Activated CD4-positive, alpha-beta T cell treated with anti-CD3 and anti-CD28 coated beads, Interleukin-2, amount 50 U/mL, for 16 hours (primary cell): ENCODE measurements around the gene SVIL.

Experiments used
- DNase-seq: peaks from one replicate; pipeline ENCODE4 v3.0.0-alpha.2; 2020

Gene SVIL

GRCh38 chr10:29446327-29446726 is 188.4 kb downstream of the SVIL start:
- DNase-seq, result peak; percentile 28

GRCh38 chr10:29443745-29444523 is 190.8 kb downstream of the SVIL start:
- DNase-seq, result no peak

GRCh38 chr10:29440981-29441380 is 193.8 kb downstream of the SVIL start:
- no peak for DNase-seq

DNA sequence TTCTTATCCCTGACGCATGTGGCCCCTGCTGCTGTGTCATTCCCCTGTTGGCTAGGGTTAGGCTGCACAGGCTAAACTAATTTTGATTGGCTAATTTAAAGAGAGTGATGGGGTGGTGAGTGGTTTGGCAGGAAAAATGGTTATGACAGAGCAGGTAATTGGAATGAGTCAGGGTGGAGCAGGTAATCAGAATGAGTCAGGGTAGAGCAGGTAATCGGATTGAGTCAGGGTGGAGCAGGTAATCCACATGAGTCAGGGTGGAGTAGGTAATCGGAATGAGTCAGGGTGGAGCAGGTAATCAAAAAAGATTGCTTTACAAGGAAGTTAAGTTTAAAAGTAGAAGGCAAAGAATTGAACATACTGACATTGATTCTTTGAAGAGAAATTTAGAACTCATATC is 195.8 kb downstream of the SVIL start:
- DNase-seq, result peak; percentile 8

- DNase-seq, result no peak
Measured at GRCh38 chr10:29438271-29438670, 196.5 kb downstream of the SVIL start.

DNA sequence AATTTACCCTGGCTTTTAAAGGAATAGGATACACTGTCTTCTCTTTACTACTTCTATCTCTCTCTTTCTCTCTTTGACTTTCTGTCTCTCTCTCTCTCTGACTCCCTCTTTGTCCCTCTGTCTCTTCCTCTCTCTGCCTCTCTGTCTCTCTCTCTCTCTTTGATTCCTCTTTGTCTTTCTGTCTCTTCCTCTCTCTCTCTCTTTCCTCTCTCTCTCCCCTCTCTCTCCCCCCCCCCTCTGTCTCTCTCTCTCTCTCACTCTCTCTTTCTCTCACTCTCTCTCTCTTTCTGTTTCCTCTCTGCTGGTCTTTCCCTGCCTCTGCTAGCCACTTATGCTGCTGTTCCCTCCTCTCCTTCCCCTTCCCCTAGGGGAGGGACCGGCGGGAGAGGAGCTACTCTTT is 196.9 kb downstream of the SVIL start:
- DNase-seq, result no peak

DNA sequence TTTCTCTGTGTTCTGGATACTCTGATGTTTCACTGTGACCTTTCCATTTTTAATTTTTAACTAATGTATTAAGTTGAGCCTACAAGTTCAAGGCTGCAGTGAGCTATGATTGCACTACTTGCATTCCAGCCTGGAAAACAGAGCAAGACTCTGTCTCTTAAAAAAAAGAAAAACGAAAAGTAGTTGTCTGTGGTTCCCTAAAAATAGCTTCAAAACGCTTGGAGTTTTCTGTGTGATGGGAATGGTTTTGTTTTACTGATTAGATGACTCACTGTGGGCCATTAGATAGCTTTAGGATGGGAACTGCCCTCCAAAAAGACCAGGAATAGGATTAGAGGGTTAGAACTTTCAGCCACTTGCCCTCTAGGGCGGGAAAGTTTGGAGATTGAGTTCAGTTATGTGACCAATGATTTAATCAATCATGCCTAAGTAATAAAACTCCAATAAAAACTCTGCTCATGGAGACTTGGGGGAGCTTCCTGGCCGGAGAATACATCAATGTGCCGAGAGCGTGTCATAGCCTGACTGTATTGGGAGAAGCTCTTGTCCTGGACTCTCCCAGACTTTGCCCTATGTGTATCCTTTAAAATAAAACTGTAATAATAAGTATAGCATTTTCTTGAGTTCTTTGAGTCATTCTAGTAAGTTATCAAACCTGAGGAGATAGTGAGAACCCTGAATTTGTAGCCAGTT is 198.8 kb downstream of the SVIL start:
- no peak for DNase-seq

- no peak for DNase-seq
Measured at GRCh38 chr10:29434111-29434510, 200.7 kb downstream of the SVIL start.

GRCh38 chr10:29431711-29432110 is 203.1 kb downstream of the SVIL start:
- DNase-seq, result no peak

- DNase-seq, result no peak
Measured at GRCh38 chr10:29430101-29430500, 204.7 kb downstream of the SVIL start.

- no peak for DNase-seq
Measured at GRCh38 chr10:29428486-29428885, 206.3 kb downstream of the SVIL start.

GRCh38 chr10:29427667-29428066 is 207.1 kb downstream of the SVIL start:
- DNase-seq, result no peak

DNA sequence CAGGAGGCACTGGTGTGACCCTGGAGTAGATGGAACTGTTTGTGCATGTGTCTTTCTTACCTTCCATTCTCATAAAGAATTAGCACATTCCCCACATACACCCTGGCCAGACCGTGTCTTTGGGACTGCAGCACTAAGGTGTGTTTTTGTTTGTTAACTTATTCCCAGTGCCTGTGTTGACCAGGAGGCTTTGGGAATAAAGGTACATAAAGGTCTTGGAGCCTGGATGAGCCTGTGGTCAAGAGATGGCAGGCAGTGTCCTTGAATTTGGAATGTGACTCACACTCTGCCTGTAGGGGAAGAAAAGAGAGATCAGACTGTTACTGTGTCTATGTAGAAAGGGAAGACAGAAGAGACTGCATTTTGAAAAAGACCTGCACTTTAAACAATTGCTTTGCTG is 208.4 kb downstream of the SVIL start:
- no peak for DNase-seq

- no peak for DNase-seq
Measured at GRCh38 chr10:29424017-29424416, 210.8 kb downstream of the SVIL start.

DNA sequence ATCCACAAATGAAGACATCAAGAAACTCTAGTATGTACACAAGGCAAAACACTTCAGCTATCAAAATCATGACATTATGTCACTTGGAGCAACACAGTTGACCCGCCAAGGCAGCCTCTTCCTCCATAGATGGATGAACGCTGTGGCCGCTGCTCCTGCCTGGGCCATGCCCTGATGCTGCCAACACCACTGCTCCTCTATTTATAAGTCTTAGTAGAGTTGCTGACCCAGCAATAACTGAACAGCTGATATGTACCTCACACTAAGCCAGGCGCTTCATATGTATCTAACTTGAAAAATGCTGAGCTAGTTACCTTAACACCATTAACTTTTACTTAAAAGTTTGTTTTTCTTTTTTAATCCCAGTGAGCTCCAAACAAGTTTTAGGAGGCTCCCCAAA is 214.0 kb downstream of the SVIL start:
- DNase-seq, result no peak

- DNase-seq, result no peak
Measured at GRCh38 chr10:29417324-29417723, 217.4 kb downstream of the SVIL start.

GRCh38 chr10:29415876-29416275 is 218.9 kb downstream of the SVIL start:
- DNase-seq, result no peak

- no peak for DNase-seq
Measured at GRCh38 chr10:29414501-29414900, 220.3 kb downstream of the SVIL start.

DNA sequence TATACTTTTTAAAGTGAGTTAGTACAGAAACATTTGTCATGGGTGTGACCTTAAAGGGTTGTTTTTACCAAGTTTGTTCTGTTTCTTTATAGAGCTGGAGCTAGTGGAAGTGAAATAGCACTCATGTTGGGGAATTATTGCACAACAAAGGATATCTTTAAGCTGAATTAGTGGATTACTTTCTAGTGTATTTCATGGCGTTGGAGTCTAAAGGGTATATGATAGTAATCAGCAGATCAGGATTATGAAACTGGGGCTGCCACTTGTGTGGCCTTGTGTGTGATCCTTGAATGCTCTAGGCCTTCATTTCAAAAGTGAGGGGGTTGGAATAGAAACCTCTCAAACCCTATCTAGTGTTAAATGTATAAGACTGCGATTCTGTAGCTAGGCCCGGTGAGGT is 222.3 kb downstream of the SVIL start:
- DNase-seq, result peak; percentile 36

DNA sequence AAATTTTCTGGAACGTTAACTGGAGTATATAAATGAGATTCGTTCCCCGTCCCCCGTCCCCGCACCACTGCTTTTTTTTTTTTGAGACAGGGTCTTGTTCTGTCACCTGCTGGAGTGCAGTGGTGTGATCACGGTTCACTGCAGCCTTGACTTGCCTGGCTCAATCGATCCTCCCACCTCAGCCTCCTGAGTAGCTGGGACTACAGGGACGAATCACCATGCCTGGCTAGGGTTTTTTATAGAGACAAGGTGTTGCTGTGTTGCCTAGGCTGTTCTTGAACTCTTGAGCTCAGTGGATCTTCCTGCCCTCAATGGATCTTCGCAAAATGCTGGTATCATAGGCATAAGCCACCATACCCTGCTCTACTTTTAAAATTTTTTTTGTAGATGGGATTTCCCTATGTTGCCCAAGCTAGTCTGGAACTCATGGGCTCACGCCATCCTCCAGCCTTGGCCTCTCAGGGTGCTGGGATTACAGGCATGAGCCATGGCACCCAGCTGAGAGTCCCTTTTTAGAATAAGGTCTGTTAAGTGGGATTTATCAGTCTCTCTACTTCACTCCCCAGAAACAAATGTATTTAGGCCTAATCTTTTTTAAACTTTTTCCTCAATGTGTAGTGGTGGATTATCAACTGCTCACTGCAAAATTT is 223.0 kb downstream of the SVIL start:
- DNase-seq, result no peak

DNA sequence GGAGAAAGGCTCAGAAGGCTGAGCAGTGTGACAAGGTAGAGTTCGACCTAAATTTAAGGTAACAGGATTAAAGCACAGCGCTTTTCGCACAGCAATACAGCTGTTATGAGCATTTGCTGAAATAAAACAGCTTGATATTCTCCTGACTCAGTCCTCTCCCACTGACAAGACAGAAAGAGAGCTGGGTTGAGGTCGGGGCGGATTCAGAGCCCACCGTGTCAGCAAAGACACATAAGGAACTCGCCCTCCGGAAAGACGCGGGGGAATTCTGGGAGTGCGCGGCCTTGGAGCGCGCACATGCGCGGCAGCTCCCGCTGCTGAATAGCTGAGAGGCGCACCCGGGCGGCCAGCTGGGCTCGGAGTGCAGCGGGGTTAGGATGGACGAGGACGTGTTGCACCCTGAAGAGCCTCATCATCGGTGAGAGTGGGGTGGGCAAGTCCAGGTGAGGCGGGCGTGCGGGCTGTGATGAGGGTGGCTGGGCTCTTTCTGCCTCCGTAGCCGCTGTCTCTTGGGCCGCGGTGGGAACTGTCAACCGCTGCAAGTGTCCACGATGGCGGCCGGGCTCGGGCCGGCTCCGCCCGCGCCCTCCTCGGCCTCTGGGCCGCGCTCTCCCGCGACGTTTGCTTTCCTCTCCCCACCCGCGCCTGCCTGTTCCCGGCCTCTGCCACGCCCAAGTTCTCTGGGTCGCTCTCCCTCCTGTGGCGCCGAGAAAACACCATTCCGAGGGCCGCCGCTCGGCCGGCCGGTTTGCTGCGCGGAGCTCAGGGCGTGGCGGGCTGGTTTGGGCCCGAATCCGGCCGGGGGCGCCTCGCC is 225.3 kb downstream of the SVIL start:
- DNase-seq, result peak; percentile 63

DNA sequence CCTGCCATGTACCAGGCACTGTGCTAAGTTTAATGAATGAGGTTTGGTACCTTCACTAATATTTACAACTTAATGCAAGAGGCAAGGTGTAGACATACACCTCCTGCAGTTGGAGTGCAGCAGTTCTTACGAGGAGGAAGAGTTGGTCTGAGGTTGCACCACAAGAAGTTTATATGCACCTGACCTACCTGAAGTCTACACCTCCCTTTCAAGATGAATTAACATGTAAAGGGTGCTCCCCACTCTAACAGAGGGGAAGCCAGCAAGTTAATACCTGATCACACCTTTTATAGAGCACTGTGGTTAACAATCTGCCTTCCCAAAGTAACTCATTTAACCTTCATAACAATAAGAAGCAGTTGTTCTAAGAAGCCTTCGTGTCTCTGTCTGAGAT is 225.9 kb downstream of the SVIL start:
- DNase-seq, result no peak
